MG63 (cell line): ENCODE data around the gene MYLK4. TPM values are rescaled to one million over a fixed set of nuclear protein-coding genes. Genes with fewer than 3 reads are reported as not detected.

Experiments
- DNase-seq: peaks from one replicate; pipeline ENCODE4 v3.0.0-alpha.2; 2020
- H3K27me3 ChIP-seq: fragments of 250-450 bp; sonication (Bioruptor Pico); 2 replicates; pipeline ENCODE4 v1.5.1; 2020; ENCODE audit warnings: mild to moderate bottlenecking, moderate library complexity
- H3K36me3 ChIP-seq: fragments of 250-450 bp; sonication (Bioruptor Pico); 2 replicates; pipeline ENCODE4 v1.5.1; 2020; ENCODE audit warnings: mild to moderate bottlenecking, moderate library complexity
- H3K4me3 ChIP-seq: fragments of 250-450 bp; sonication (Bioruptor Pico); 2 replicates; pipeline ENCODE4 v1.5.1; 2020; ENCODE audit warnings: mild to moderate bottlenecking, moderate library complexity
- H3K9me3 ChIP-seq: fragments of 250-450 bp; sonication (Bioruptor Pico); 2 replicates; pipeline ENCODE4 v1.5.1; 2020; ENCODE audit warnings: mild to moderate bottlenecking, moderate library complexity
- total RNA-seq: library from RNA; depleted of rRNA; stranded (reverse); fragments of >200 nt; shearing (Covaris generic); gene quantifications from 2 replicates; pipeline ENCODE4 v1.2.3, GENCODE V29; 2014; ENCODE audit warnings: low replicate concordance

The MYLK4 gene
- total RNA-seq, 1 experiment from 2014 or later: not detected

GRCh38 chr6:2706558-2706957, 44.2 kb downstream of the MYLK4 start:
- Histone ChIP-seq H3K27me3 (no peaks in the 10 kb centered on the region), H3K4me3 (no peak overlapping the region), H3K36me3 (no peaks in the 10 kb centered on the region), H3K9me3 (peaks cover 3% of the 10 kb centered on the region; the same call in 1 of the 2 replicates)
- DNase-seq: no peak

GRCh38 chr6:2705256-2705655, 45.5 kb downstream of the MYLK4 start:
- Histone ChIP-seq H3K27me3 (no peaks in the 10 kb centered on the region), H3K36me3 (no peaks in the 10 kb centered on the region), H3K4me3 (no peak overlapping the region), H3K9me3 (peaks cover 3% of the 10 kb centered on the region; the same call in 1 of the 2 replicates)
- DNase-seq: no peak

GRCh38 chr6:2697291-2697690, 53.4 kb downstream of the MYLK4 start:
- Histone ChIP-seq H3K9me3 (no peaks in the 10 kb centered on the region), H3K4me3 (no peak overlapping the region)

GRCh38 chr6:2695454-2696095, 55.1 kb downstream of the MYLK4 start:
- DNase-seq: no peak
- H3K27me3 ChIP-seq: no peaks in the 10 kb centered on the region

More at GRCh38 chr6:2697291-2697690, 53.4 kb downstream of the MYLK4 start:
- no peak for DNase-seq
- Histone ChIP-seq H3K27me3 (no peaks in the 10 kb centered on the region), H3K36me3 (no peaks in the 10 kb centered on the region)

GRCh38 chr6:2693231-2693630, 57.5 kb downstream of the MYLK4 start:
- DNase-seq: no peak
- H3K27me3 ChIP-seq: no peaks in the 10 kb centered on the region
- H3K36me3 ChIP-seq: no peaks in the 10 kb centered on the region
- H3K4me3 ChIP-seq: no peak overlapping the region
- no peaks in the 10 kb centered on the region for H3K9me3 ChIP-seq

More at GRCh38 chr6:2695454-2696095, 55.1 kb downstream of the MYLK4 start:
- no peaks in the 10 kb centered on the region for H3K36me3 ChIP-seq
- H3K9me3 ChIP-seq: no peaks in the 10 kb centered on the region
- no peak overlapping the region for H3K4me3 ChIP-seq

- Histone ChIP-seq H3K4me3 (no peak overlapping the region), H3K27me3 (no peaks in the 10 kb centered on the region), H3K9me3 (no peaks in the 10 kb centered on the region), H3K36me3 (no peaks in the 10 kb centered on the region)
- DNase-seq: peak; percentile 52
Observed at GRCh38 chr6:2688401-2689064, 62.2 kb downstream of the MYLK4 start.

GRCh38 chr6:2687456-2687855, 63.3 kb downstream of the MYLK4 start:
- no peaks in the 10 kb centered on the region for H3K27me3 ChIP-seq
- H3K36me3 ChIP-seq: no peaks in the 10 kb centered on the region
- DNase-seq: no peak
- no peaks in the 10 kb centered on the region for H3K9me3 ChIP-seq
- no peak overlapping the region for H3K4me3 ChIP-seq

GRCh38 chr6:2686515-2686914, 64.2 kb downstream of the MYLK4 start:
- Histone ChIP-seq H3K4me3 (no peak overlapping the region), H3K36me3 (no peaks in the 10 kb centered on the region), H3K27me3 (no peaks in the 10 kb centered on the region), H3K9me3 (no peaks in the 10 kb centered on the region)
- DNase-seq: no peak

- no peaks in the 10 kb centered on the region for H3K27me3 ChIP-seq
- H3K9me3 ChIP-seq: no peaks in the 10 kb centered on the region
- DNase-seq: no peak
- H3K36me3 ChIP-seq: no peaks in the 10 kb centered on the region
- no peak overlapping the region for H3K4me3 ChIP-seq
Observed at GRCh38 chr6:2684766-2685754, 65.7 kb downstream of the MYLK4 start.

GRCh38 chr6:2684103-2684749, 66.5 kb downstream of the MYLK4 start:
- H3K9me3 ChIP-seq: no peaks in the 10 kb centered on the region
- no peaks in the 10 kb centered on the region for H3K36me3 ChIP-seq
- H3K27me3 ChIP-seq: no peaks in the 10 kb centered on the region
- DNase-seq: peak; percentile 49
- H3K4me3 ChIP-seq: no peak overlapping the region

- Histone ChIP-seq H3K27me3 (no peaks in the 10 kb centered on the region), H3K4me3 (no peak overlapping the region), H3K9me3 (no peaks in the 10 kb centered on the region), H3K36me3 (no peaks in the 10 kb centered on the region)
- DNase-seq: no peak
Observed at GRCh38 chr6:2680264-2680922, 70.3 kb downstream of the MYLK4 start.

- Histone ChIP-seq H3K36me3 (no peaks in the 10 kb centered on the region), H3K4me3 (no peak overlapping the region), H3K9me3 (no peaks in the 10 kb centered on the region), H3K27me3 (no peaks in the 10 kb centered on the region)
- DNase-seq: no peak
Observed at GRCh38 chr6:2677080-2677593, 73.6 kb downstream of the MYLK4 start.

- Histone ChIP-seq H3K27me3 (no peaks in the 10 kb centered on the region), H3K4me3 (no peak overlapping the region), H3K36me3 (no peaks in the 10 kb centered on the region), H3K9me3 (no peaks in the 10 kb centered on the region)
- DNase-seq: no peak
Observed at GRCh38 chr6:2676048-2676447, 74.7 kb downstream of the MYLK4 start.

- no peaks in the 10 kb centered on the region for H3K9me3 ChIP-seq
- H3K4me3 ChIP-seq: no peak overlapping the region
- DNase-seq: no peak
Observed at GRCh38 chr6:2674857-2675256, 75.9 kb downstream of the MYLK4 start.

GRCh38 chr6:2669067-2669700, 81.5 kb downstream of the MYLK4 start:
- H3K36me3 ChIP-seq: no peaks in the 10 kb centered on the region
- H3K27me3 ChIP-seq: no peaks in the 10 kb centered on the region
- H3K9me3 ChIP-seq: no peaks in the 10 kb centered on the region
- H3K4me3 ChIP-seq: no peak overlapping the region
- DNase-seq: no peak

More at GRCh38 chr6:2674857-2675256, 75.9 kb downstream of the MYLK4 start:
- Histone ChIP-seq H3K27me3 (no peaks in the 10 kb centered on the region), H3K36me3 (no peaks in the 10 kb centered on the region)
